ENCODE measurements around the gene SPECC1.

- TF ChIP-seq, protein P1, sequence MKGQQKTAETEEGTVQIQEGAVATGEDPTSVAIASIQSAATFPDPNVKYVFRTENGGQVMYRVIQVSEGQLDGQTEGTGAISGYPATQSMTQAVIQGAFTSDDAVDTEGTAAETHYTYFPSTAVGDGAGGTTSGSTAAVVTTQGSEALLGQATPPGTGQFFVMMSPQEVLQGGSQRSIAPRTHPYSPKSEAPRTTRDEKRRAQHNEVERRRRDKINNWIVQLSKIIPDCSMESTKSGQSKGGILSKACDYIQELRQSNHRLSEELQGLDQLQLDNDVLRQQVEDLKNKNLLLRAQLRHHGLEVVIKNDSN (IDR thresholded peaks at IDR 0.05; ENCODE audit: borderline replicate concordance, extremely low read length, insufficient read depth, low read depth, low read length): no peak
- TF ChIP-seq CHD4 (IDR thresholded peaks at IDR 0.05) (no peak), ZSCAN29 (IDR thresholded peaks at IDR 0.05) (no peak)
Measured at GRCh38 chr17:20118280-20118679, 109.1 kb downstream of the SPECC1 start.
